ENCODE results near the gene HUS1B. TPM values are rescaled to one million over a fixed set of nuclear protein-coding genes. Genes with fewer than 3 reads are reported as not detected.

HUS1B gene
- total RNA-seq, 1 experiment from 2014 or later = 3.1 TPM

DNA sequence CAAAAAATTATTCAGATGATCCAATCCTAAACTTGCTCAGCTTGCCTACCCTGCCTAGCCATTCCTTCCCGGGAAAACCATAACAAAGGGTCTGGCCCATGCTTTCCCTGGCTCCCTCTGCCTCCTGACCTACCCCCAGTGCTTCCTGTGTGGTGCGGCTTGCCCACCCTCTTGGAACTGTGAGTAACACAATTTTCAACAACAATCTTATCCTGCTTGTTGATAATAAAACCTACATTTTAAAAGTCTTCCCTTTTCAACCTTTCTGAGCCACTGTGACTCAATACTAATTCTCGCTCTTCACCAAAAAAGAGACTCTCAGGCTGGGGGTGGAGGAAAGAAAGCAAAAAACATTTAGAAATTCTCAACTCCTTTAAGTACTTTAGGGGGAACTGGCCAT is 18.1 kb upstream of the HUS1B start:
- Histone ChIP-seq H3K36me3 (ENCODE audit: low read depth, low read length) (no peaks in the 10 kb centered on the region), H3K27me3 (ENCODE audit: low read length) (no peaks in the 10 kb centered on the region), H3K79me2 (ENCODE audit: low read length) (peaks cover 68% of the 10 kb centered on the region), H3K4me3 (ENCODE audit: low read length) (no peak overlapping the region), H3K9me2 (replicated peaks; ENCODE audit: low read length) (no peaks in the 10 kb centered on the region), H2AFZ (ENCODE audit: low read length) (no peak overlapping the region), H3K27ac (ENCODE audit: low read length) (no peak overlapping the region), H3K4me2 (ENCODE audit: low read length) (no peak overlapping the region), H3K4me1 (ENCODE audit: insufficient read depth, low read length) (no peaks in the 10 kb centered on the region), H4K20me1 (ENCODE audit: low read length) (no peaks in the 10 kb centered on the region), H3K9me3 (ENCODE audit: low read length) (no peaks in the 10 kb centered on the region), H3F3A (ENCODE audit: low read length, unreplicated experiment) (no peaks in the 10 kb centered on the region), H3K9ac (ENCODE audit: low read length) (no peak overlapping the region)
- no TSS peak for BruUV-seq (replicated peaks)
- ATAC-seq (no peak), DNase-seq (no peak)
- ChIA-PET CTCF (no interaction called here), POLR2A (ENCODE audit: unreplicated experiment) (no interaction called here)
- intact Hi-C loops (cut with micrococcal nuclease) = no loop called here
- no peak for TF ChIP-seq EZH2phosphoT487 (IDR thresholded peaks at IDR 0.05; ENCODE audit: borderline replicate concordance, low read length)
- no peak for TF ChIP-seq EZH2 (IDR thresholded peaks at IDR 0.05; ENCODE audit: low read length, unreplicated experiment)
- TF ChIP-seq CTCF (conservative IDR thresholded peaks at IDR 0.05; ENCODE audit: low read depth, low read length) = no peak

- Histone ChIP-seq H3F3A (ENCODE audit: low read length, unreplicated experiment) (no peaks in the 10 kb centered on the region), H3K4me1 (ENCODE audit: insufficient read depth, low read length) (no peaks in the 10 kb centered on the region), H3K9me2 (replicated peaks; ENCODE audit: low read length) (no peaks in the 10 kb centered on the region), H3K36me3 (ENCODE audit: low read depth, low read length) (no peaks in the 10 kb centered on the region), H3K9ac (ENCODE audit: low read length) (no peak overlapping the region), H2AFZ (ENCODE audit: low read length) (no peak overlapping the region), H3K27me3 (ENCODE audit: low read length) (no peaks in the 10 kb centered on the region), H3K4me3 (ENCODE audit: low read length) (no peak overlapping the region), H3K9me3 (ENCODE audit: low read length) (no peaks in the 10 kb centered on the region), H4K20me1 (ENCODE audit: low read length) (no peaks in the 10 kb centered on the region), H3K27ac (ENCODE audit: low read length) (no peak overlapping the region), H3K4me2 (ENCODE audit: low read length) (no peak overlapping the region), H3K79me2 (ENCODE audit: low read length) (peaks cover 63% of the 10 kb centered on the region)
- intact Hi-C loops (cut with micrococcal nuclease) = no loop called here
- no peak for ATAC-seq
- TF ChIP-seq EZH2phosphoT487 (IDR thresholded peaks at IDR 0.05; ENCODE audit: borderline replicate concordance, low read length) = no peak
- TF ChIP-seq CTCF (conservative IDR thresholded peaks at IDR 0.05; ENCODE audit: low read depth, low read length) = no peak
- no peak for TF ChIP-seq EZH2 (IDR thresholded peaks at IDR 0.05; ENCODE audit: low read length, unreplicated experiment)
- POLR2A ChIA-PET (ENCODE audit: unreplicated experiment) = no interaction called here
- no peak for DNase-seq
- no TSS peak for BruUV-seq (replicated peaks)
- CTCF ChIA-PET = no interaction called here
Measured at GRCh38 chr6:674406-674805, 17.5 kb upstream of the HUS1B start.

GRCh38 chr6:667253-667927 is 10.5 kb upstream of the HUS1B start:
- CTCF ChIA-PET = no interaction called here
- Histone ChIP-seq H3K36me3 (ENCODE audit: low read depth, low read length) (peaks cover 3% of the 10 kb centered on the region; the same call in 1 of the 2 replicates), H3K4me2 (ENCODE audit: low read length) (no peak overlapping the region), H3K27ac (ENCODE audit: low read length) (no peak overlapping the region), H3K79me2 (ENCODE audit: low read length) (peaks cover 37% of the 10 kb centered on the region), H2AFZ (ENCODE audit: low read length) (no peak overlapping the region), H3F3A (ENCODE audit: low read length, unreplicated experiment) (no peaks in the 10 kb centered on the region), H3K9me3 (ENCODE audit: low read length) (no peaks in the 10 kb centered on the region), H3K9ac (ENCODE audit: low read length) (no peak overlapping the region), H3K27me3 (ENCODE audit: low read length) (no peaks in the 10 kb centered on the region), H3K4me1 (ENCODE audit: insufficient read depth, low read length) (no peaks in the 10 kb centered on the region), H3K4me3 (ENCODE audit: low read length) (no peak overlapping the region), H3K9me2 (replicated peaks; ENCODE audit: low read length) (no peaks in the 10 kb centered on the region), H4K20me1 (ENCODE audit: low read length) (no peaks in the 10 kb centered on the region)
- intact Hi-C loops (cut with micrococcal nuclease) = no loop called here
- BruUV-seq (replicated peaks) = no TSS peak
- no peak for DNase-seq
- no peak for ATAC-seq
- POLR2A ChIA-PET (ENCODE audit: unreplicated experiment) = no interaction called here
- no peak for TF ChIP-seq EZH2phosphoT487 (IDR thresholded peaks at IDR 0.05; ENCODE audit: borderline replicate concordance, low read length)
- TF ChIP-seq EZH2 (IDR thresholded peaks at IDR 0.05; ENCODE audit: low read length, unreplicated experiment) = no peak
- no peak for TF ChIP-seq CTCF (conservative IDR thresholded peaks at IDR 0.05; ENCODE audit: low read depth, low read length)

All from PC-3 (cell line).